ENCODE data around the gene PHAF1. TPM values are rescaled to one million over a fixed set of nuclear protein-coding genes. Genes with fewer than 3 reads are reported as not detected.

PHAF1 gene
- total and polyA plus RNA-seq, 2 of the 8 experiments (the other 6 are each of a cell fraction or from before 2014, with no cell fraction given), result 18.6 to 26.4 TPM

- TF ChIP-seq BACH1 (IDR thresholded peaks at IDR 0.05; ENCODE audit: low read length) (no peak), SP2 (IDR thresholded peaks at IDR 0.05; ENCODE audit: low read length) (no peak), RBBP5 (IDR thresholded peaks at IDR 0.05; ENCODE audit: borderline replicate concordance, low read depth, low read length) (no peak), EGR1 (IDR thresholded peaks at IDR 0.05; ENCODE audit: borderline replicate concordance, low read depth, low read length) (no peak)
- TF ChIP-seq, protein P1, sequence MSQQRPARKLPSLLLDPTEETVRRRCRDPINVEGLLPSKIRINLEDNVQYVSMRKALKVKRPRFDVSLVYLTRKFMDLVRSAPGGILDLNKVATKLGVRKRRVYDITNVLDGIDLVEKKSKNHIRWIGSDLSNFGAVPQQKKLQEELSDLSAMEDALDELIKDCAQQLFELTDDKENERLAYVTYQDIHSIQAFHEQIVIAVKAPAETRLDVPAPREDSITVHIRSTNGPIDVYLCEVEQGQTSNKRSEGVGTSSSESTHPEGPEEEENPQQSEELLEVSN (IDR thresholded peaks at IDR 0.05), result no peak
These were observed 69.8 kb downstream of the PHAF1 start (continued) for GRCh38 chr16:67179421-67180080.

All from H1 (cell line).